AML-193 (cell line): ENCODE results near the gene ACLY.
"Not testable (repeated sequence)": the region's sequence is repeated elsewhere in the genome, so short reads cannot be mapped to it uniquely, and the experiment has no call there.

Experiments
- DNase-seq, 2 experiments: peaks; one replicate each; lab custom pipeline; 2025; lab: John Stamatoyannopoulos, UW

Gene ACLY

GRCh38 chr17:41939693-41940090 is 20.9 kb upstream of the ACLY start:
- DNase-seq: no peak

GRCh38 chr17:41939044-41939692 is 20.4 kb upstream of the ACLY start:
- no peak for DNase-seq

- DNase-seq: no peak
These were observed 19.5 kb upstream of the ACLY start for GRCh38 chr17:41937970-41938954.

- DNase-seq: no peak
These were observed 16.9 kb upstream of the ACLY start for GRCh38 chr17:41935641-41936040.

GRCh38 chr17:41932816-41933389 is 14.2 kb upstream of the ACLY start:
- peak; percentile 81 to 92 for DNase-seq

GRCh38 chr17:41931715-41932114 is 13.0 kb upstream of the ACLY start:
- not testable (repeated sequence) for DNase-seq

- DNase-seq: not testable (repeated sequence)
These were observed 12.0 kb upstream of the ACLY start for GRCh38 chr17:41930833-41931156.

GRCh38 chr17:41930009-41930832 is 11.5 kb upstream of the ACLY start, which contains the start of gene ODAD4:
Gene ODAD4, plus strand, starts transcription at chr17:41930617. Its CDS starts 107 bp downstream, at chr17:41930724.
- DNase-seq: peak; percentile 99 to 100

- DNase-seq: no peak
These were observed 10.0 kb upstream of the ACLY start for GRCh38 chr17:41928693-41929251.

- DNase-seq: no peak
These were observed 7.3 kb upstream of the ACLY start for GRCh38 chr17:41925991-41926590.

GRCh38 chr17:41920580-41920955 is 1.8 kb upstream of the ACLY start:
- DNase-seq: no peak

- DNase-seq: peak in 1 of 2 experiments; percentile 30
These were observed 1.3 kb upstream of the ACLY start for GRCh38 chr17:41919840-41920579.

GRCh38 chr17:41919165-41919817 is 540 bp upstream of the ACLY start:
- no peak for DNase-seq

GRCh38 chr17:41917679-41918313 is 955 bp downstream of the ACLY start:
- no peak for DNase-seq

GRCh38 chr17:41917192-41917591 is 1.6 kb downstream of the ACLY start:
- no peak for DNase-seq

GRCh38 chr17:41915566-41915965 is 3.2 kb downstream of the ACLY start:
- no peak for DNase-seq

- no peak for DNase-seq
These were observed 3.7 kb downstream of the ACLY start for GRCh38 chr17:41915020-41915419.

- DNase-seq: no peak
These were observed 4.4 kb downstream of the ACLY start for GRCh38 chr17:41914358-41914766.

GRCh38 chr17:41913798-41914197 is 5.0 kb downstream of the ACLY start:
- no peak for DNase-seq
